ENCODE measurements around the gene PEMT.
A peak's percentile ranks its signal among the peaks of the same experiment; 100 is the strongest.

The PEMT gene

DNA sequence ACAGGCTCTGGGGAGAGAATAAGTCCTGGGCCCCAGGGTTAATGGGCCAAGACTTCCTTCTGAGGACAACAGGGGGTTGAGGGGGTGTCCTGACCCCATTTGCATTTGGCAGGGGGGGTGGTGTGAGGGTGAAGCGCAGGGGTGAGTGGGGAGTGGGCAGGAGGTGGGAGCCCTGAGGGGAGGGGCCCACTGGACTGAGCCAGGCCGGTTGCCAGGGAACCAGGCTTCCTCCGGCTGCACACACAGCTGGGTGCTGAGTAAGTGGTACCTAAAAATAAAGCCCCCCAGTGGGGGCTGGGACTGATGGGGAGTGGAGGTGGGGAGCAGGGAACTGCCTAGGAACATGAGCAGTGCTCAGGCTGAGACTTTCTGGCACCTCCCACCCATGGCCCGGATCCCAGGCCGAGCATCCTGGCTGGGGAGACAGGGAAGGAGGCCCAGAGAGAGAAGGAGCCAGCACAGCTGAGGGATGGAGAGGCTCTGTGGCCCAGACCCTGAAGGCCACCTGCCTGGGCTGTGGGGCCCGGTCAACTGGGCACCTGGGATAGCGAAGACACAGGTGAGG, 87.9 kb downstream of the PEMT start:
- no peaks in the 10 kb centered on the region for H3K9me3 Mint-ChIP-seq

DNA sequence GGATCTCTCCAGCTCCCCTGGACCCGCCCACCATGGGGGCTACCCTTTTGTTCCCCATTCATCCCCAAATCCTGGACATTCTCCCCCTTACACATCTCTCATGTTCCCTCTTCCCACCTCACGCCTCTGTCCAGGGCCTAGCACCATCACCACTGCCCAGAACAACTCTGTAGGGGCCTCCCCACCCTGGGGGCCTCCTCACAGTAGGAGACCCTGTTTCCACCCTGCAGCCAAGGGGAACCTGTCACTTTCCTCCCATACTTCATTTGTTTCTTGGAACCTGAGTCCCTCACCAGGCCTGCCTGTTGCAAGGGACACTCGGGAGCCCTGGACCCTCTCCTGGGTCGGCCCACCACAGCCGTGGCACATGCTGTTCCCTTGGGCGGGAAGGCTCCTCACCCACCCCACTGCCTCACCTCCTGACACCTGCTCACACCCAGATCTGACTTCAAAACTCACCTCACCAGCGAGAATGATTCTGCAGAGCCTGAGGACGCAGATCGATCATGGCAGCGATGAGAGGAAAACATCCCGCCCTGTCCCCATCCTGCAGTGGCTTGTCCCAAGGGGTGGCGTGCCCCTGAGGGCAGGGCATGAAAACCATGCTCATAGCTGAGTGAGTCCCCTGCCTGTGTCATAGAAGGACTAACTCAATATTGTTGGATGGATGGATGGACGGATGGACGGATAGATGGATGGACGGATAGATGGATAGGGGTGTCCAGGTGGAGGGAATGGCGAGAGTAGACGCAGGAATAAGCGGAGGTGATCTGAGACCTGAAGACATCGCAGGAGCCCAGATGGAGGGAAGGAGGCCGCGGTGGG, 88.6 kb downstream of the PEMT start:
- no peaks in the 10 kb centered on the region for H3K36me3 Mint-ChIP-seq (ENCODE audit: low read depth)
- peaks cover 17% of the 10 kb centered on the region for H3K27me3 Mint-ChIP-seq (ENCODE audit: low read depth)
- peaks cover 18% of the 10 kb centered on the region for H3K4me1 Mint-ChIP-seq
- H3K27ac Mint-ChIP-seq, result no peak overlapping the region
- TF ChIP-seq, protein P1, sequence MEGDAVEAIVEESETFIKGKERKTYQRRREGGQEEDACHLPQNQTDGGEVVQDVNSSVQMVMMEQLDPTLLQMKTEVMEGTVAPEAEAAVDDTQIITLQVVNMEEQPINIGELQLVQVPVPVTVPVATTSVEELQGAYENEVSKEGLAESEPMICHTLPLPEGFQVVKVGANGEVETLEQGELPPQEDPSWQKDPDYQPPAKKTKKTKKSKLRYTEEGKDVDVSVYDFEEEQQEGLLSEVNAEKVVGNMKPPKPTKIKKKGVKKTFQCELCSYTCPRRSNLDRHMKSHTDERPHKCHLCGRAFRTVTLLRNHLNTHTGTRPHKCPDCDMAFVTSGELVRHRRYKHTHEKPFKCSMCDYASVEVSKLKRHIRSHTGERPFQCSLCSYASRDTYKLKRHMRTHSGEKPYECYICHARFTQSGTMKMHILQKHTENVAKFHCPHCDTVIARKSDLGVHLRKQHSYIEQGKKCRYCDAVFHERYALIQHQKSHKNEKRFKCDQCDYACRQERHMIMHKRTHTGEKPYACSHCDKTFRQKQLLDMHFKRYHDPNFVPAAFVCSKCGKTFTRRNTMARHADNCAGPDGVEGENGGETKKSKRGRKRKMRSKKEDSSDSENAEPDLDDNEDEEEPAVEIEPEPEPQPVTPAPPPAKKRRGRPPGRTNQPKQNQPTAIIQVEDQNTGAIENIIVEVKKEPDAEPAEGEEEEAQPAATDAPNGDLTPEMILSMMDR (IDR thresholded peaks at IDR 0.05; ENCODE audit: unreplicated experiment in 3 of 3), result no peak
- no peaks in the 10 kb centered on the region for H3K9me3 Mint-ChIP-seq
- H3K4me3 Mint-ChIP-seq, result peak overlapping the region in 1 of 3 experiments; percentile 2

More for the DNA sequence above, 87.9 kb downstream of the PEMT start:
- Mint-ChIP-seq H3K4me3 (no peak overlapping the region), H3K36me3 (ENCODE audit: low read depth) (no peaks in the 10 kb centered on the region), H3K4me1 (peaks cover 20% of the 10 kb centered on the region), H3K27ac (peak overlapping the region in 1 of 3 experiments; percentile 39), H3K27me3 (ENCODE audit: low read depth) (peaks cover 16% of the 10 kb centered on the region)
- TF ChIP-seq, protein P1 (IDR thresholded peaks at IDR 0.05; ENCODE audit: unreplicated experiment in 3 of 3), result no peak

DNA sequence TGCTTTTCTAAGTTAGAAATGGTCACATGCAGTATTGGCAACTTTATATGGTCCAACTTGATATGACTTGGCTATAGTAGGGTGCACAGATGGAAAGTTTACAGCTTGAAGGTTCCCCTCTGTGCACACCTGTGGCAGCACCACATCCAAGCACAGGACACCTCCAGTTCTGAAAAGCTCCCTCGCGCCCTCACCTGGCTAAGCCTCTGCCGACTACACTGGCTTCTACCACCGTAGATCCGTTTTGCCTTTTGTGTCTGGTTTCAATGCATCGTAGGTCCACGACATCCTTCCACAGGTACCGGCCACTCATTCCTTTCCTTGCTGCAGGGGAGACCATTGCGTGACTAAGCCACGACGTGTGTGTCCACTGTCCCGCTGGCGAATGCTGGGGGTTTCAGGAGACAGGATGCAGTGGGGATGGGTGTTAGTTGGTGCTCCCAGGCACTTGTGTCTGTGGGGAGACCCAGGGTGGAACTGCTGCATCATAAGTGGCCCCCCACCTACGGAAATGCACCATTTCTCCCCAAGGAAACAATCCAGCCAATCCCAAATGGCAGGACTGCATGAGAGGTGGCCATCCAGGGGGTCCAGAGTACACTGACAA, 90.4 kb downstream of the PEMT start:
- peaks cover 25% of the 10 kb centered on the region for H3K27me3 Mint-ChIP-seq (ENCODE audit: low read depth)
- TF ChIP-seq, protein P1 (IDR thresholded peaks at IDR 0.05; ENCODE audit: unreplicated experiment in 3 of 3), result peak in 1 of 3 experiments; percentile 6
- peaks cover 14% of the 10 kb centered on the region for H3K4me1 Mint-ChIP-seq
- no peaks in the 10 kb centered on the region for H3K36me3 Mint-ChIP-seq (ENCODE audit: low read depth)
- no peak overlapping the region for H3K27ac Mint-ChIP-seq
- no peak overlapping the region for H3K4me3 Mint-ChIP-seq
- H3K9me3 Mint-ChIP-seq, result no peaks in the 10 kb centered on the region

DNA sequence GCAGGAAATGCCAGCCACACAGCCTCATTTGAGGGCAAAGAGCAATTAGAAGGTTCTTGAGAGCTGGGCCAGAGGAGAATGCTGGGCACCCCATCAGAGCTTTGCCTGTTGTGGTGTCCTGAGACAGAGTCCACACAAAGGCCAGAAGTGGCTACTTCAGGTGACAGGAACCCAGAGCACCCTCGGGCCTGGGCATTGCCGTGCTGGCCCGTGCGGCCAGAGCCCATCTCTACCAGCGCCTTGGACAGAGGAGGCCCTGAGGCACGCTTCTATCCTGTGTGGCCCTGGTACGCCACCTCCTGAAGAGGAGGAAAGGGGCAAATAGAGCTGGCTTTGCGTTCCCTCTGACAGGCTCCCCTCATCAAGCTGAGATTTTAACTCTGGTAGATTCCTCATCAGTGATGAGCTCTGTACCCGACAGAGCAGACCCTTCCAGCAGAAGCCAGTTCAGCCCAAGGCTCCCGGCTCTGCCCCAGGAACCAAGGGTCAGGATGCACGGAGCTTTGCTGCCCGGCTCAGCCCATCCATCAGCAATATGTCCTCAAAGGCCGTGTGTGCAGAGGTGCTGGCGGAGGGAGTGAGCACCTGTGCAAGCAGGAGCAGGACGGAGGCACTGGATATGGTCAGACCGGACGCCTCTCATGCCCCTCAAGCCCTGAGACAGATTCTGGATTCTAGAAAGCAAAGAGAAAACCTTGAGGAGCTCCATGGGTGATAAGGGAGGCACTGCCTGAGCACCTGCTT, 91.9 kb downstream of the PEMT start:
- TF ChIP-seq, protein P1 (IDR thresholded peaks at IDR 0.05; ENCODE audit: unreplicated experiment in 3 of 3), result no peak
- no peaks in the 10 kb centered on the region for H3K9me3 Mint-ChIP-seq
- no peak overlapping the region for H3K27ac Mint-ChIP-seq
- H3K4me3 Mint-ChIP-seq, result no peak overlapping the region
- no peaks in the 10 kb centered on the region for H3K36me3 Mint-ChIP-seq (ENCODE audit: low read depth)
- peaks cover 34% of the 10 kb centered on the region for H3K27me3 Mint-ChIP-seq (ENCODE audit: low read depth)
- H3K4me1 Mint-ChIP-seq, result peaks cover 20% of the 10 kb centered on the region

DNA sequence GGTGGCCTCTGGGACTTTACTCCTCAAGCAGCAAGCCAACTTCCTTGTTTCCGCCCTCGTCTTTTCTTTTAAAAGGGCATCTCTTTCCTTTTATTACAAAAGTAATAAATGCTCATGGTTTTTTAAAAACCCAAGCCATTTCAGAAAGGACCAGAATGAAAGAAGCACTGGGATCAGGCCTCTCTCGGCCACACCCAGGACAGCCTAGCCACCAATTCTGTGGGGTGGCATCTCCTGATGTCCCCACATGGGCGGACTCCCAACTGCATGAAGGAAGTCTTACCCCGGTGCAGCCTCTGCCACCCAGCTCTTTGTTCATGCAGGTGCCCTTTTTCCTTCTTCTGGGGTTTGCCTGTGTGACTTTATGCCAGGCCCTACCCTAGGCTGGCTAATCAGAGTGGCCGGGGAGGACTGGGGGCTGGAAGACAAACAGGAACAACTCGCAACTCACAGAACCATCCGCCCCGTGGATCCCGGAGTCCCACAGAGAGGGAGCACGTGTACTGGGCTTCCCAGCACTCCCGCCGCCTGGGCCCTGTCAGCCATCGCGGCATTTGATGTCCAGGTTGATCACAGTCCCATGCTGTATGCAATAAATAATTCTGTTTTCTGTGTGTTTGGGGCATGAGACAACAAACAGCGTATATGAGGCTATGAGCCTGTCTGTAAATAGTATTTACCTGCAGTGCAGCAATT, 92.8 kb downstream of the PEMT start:
- H3K27ac Mint-ChIP-seq, result no peak overlapping the region
- TF ChIP-seq, protein P1 (IDR thresholded peaks at IDR 0.05; ENCODE audit: unreplicated experiment in 3 of 3), result no peak
- H3K9me3 Mint-ChIP-seq, result no peaks in the 10 kb centered on the region
- H3K36me3 Mint-ChIP-seq (ENCODE audit: low read depth), result no peaks in the 10 kb centered on the region
- H3K4me1 Mint-ChIP-seq, result peaks cover 20% of the 10 kb centered on the region
- H3K27me3 Mint-ChIP-seq (ENCODE audit: low read depth), result peaks cover 39% of the 10 kb centered on the region
- H3K4me3 Mint-ChIP-seq, result peak overlapping the region; percentile 30 to 61 (median 53)
